ENCODE data around the gene BCL2L1. TPM values are rescaled to one million over a fixed set of nuclear protein-coding genes. Genes with fewer than 3 reads are reported as not detected.
A peak's percentile ranks its signal among the peaks of the same experiment; 100 is the strongest.

Gene BCL2L1
- total RNA-seq, 2 experiments from 2014 or later, result 64.2 to 88.8 TPM

DNA sequence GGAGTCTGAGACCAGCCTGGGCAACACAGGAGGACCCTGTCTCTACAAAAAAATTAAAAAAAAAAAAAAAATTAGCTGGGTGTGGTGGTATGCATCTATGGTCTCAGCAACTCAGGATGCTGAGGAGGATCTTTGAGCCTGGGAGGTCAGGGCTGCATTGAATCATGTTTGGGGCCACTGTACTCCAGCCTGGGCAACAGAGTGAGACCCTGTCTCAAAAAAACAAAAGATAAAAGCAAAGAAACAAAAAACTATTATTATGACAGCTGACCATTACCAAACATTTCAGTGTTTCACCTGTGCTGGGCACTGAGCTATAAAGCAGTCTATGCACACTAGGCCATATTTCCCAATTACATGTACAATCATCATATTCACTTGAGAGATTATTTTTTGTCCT is 49.2 kb downstream of the BCL2L1 start:
- Histone ChIP-seq H4K20me1 (ENCODE audit: insufficient read depth, low read length) (no peaks in the 10 kb centered on the region), H3K79me2 (ENCODE audit: insufficient read depth, low read depth, low read length) (peaks cover 22% of the 10 kb centered on the region; the same call in 1 of the 2 replicates), H2AFZ (ENCODE audit: low read length) (no peak overlapping the region), H3K4me3 (ENCODE audit: low read depth, low read length, poor library complexity, severe bottlenecking) (no peak overlapping the region), H3K9me3 (ENCODE audit: low read length) (no peaks in the 10 kb centered on the region), H3K4me1 (ENCODE audit: insufficient read depth, low read length, poor library complexity, severe bottlenecking) (peaks cover 57% of the 10 kb centered on the region), H3K4me2 (ENCODE audit: low read length) (peak overlapping the region; percentile 88), H3K9me2 (ENCODE audit: insufficient read depth, low read length) (no peaks in the 10 kb centered on the region), H3K36me3 (ENCODE audit: insufficient read depth, low read length) (peaks cover 50% of the 10 kb centered on the region), H3K27ac (ENCODE audit: low read depth, low read length, poor library complexity, severe bottlenecking) (peak overlapping the region; percentile 81)
- TF ChIP-seq, protein P1, sequence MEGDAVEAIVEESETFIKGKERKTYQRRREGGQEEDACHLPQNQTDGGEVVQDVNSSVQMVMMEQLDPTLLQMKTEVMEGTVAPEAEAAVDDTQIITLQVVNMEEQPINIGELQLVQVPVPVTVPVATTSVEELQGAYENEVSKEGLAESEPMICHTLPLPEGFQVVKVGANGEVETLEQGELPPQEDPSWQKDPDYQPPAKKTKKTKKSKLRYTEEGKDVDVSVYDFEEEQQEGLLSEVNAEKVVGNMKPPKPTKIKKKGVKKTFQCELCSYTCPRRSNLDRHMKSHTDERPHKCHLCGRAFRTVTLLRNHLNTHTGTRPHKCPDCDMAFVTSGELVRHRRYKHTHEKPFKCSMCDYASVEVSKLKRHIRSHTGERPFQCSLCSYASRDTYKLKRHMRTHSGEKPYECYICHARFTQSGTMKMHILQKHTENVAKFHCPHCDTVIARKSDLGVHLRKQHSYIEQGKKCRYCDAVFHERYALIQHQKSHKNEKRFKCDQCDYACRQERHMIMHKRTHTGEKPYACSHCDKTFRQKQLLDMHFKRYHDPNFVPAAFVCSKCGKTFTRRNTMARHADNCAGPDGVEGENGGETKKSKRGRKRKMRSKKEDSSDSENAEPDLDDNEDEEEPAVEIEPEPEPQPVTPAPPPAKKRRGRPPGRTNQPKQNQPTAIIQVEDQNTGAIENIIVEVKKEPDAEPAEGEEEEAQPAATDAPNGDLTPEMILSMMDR (conservative IDR thresholded peaks at IDR 0.05; ENCODE audit: low read length), result no peak
- no peak for TF ChIP-seq EZH2phosphoT487 (IDR thresholded peaks at IDR 0.05; ENCODE audit: borderline replicate concordance, low read depth, low read length)
- POLR2A ChIA-PET, result interaction anchor here (0.5 to 4.3 kb wide), 2 partner anchors 12 to 57 kb away, joined by 3 to 34 read pairs; no protein-coding TSS in a partner anchor
- intact Hi-C loops (cut with micrococcal nuclease; ENCODE audit: unreplicated experiment), result no loop called here
- no peak for DNase-seq (ENCODE audit: low spot score)
- CTCF ChIA-PET (ENCODE audit: unreplicated experiment), result interaction anchor here (2.0 kb wide), 1 partner anchor 11 kb away, joined by 6 read pairs; no protein-coding TSS in a partner anchor
- BruUV-seq (replicated peaks), result no TSS peak

DNA sequence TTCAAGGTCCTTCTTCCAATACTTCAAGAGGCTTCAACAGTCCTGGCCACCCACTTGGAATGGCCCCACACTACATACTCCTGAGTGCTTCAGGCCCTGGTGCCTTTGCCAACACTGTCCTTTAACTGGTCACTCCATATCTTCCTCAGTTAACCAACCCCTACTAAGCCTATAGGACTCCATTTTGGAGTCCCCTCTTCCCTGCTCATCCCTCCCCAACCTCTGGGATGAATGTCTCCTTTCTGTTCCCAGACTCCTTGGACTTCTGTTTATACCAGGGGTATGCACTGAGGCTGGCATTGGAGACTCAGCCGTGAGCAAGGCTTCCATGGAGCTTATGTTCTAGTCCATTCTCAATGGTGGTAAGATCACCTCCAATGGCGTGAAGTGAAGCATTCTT is 51.3 kb downstream of the BCL2L1 start:
- BruUV-seq (replicated peaks), result no TSS peak
- TF ChIP-seq, protein P1 (conservative IDR thresholded peaks at IDR 0.05; ENCODE audit: low read length), result no peak
- TF ChIP-seq EZH2phosphoT487 (IDR thresholded peaks at IDR 0.05; ENCODE audit: borderline replicate concordance, low read depth, low read length), result no peak
- intact Hi-C loops (cut with micrococcal nuclease; ENCODE audit: unreplicated experiment), result no loop called here
- no peak overlapping the region for H3K4me3 ChIP-seq (ENCODE audit: low read depth, low read length, poor library complexity, severe bottlenecking)
- POLR2A ChIA-PET, result interaction anchor here (1.1 to 2.2 kb wide), 2 partner anchors 12 to 13 kb away, joined by 4 to 8 read pairs; no protein-coding TSS in a partner anchor
- H3K4me2 ChIP-seq (ENCODE audit: low read length), result no peak overlapping the region
- no peak overlapping the region for H2AFZ ChIP-seq (ENCODE audit: low read length)
- H4K20me1 ChIP-seq (ENCODE audit: insufficient read depth, low read length), result no peaks in the 10 kb centered on the region
- H3K9me2 ChIP-seq (ENCODE audit: insufficient read depth, low read length), result no peaks in the 10 kb centered on the region
- peaks cover 60% of the 10 kb centered on the region for H3K4me1 ChIP-seq (ENCODE audit: insufficient read depth, low read length, poor library complexity, severe bottlenecking)
- peaks cover 11% of the 10 kb centered on the region; the same call in 1 of the 2 replicates for H3K79me2 ChIP-seq (ENCODE audit: insufficient read depth, low read depth, low read length)
- CTCF ChIA-PET (ENCODE audit: unreplicated experiment), result no interaction called here
- peaks cover 51% of the 10 kb centered on the region for H3K36me3 ChIP-seq (ENCODE audit: insufficient read depth, low read length)
- H3K27ac ChIP-seq (ENCODE audit: low read depth, low read length, poor library complexity, severe bottlenecking), result no peak overlapping the region
- DNase-seq (ENCODE audit: low spot score), result no peak
- H3K9me3 ChIP-seq (ENCODE audit: low read length), result no peaks in the 10 kb centered on the region

DNA sequence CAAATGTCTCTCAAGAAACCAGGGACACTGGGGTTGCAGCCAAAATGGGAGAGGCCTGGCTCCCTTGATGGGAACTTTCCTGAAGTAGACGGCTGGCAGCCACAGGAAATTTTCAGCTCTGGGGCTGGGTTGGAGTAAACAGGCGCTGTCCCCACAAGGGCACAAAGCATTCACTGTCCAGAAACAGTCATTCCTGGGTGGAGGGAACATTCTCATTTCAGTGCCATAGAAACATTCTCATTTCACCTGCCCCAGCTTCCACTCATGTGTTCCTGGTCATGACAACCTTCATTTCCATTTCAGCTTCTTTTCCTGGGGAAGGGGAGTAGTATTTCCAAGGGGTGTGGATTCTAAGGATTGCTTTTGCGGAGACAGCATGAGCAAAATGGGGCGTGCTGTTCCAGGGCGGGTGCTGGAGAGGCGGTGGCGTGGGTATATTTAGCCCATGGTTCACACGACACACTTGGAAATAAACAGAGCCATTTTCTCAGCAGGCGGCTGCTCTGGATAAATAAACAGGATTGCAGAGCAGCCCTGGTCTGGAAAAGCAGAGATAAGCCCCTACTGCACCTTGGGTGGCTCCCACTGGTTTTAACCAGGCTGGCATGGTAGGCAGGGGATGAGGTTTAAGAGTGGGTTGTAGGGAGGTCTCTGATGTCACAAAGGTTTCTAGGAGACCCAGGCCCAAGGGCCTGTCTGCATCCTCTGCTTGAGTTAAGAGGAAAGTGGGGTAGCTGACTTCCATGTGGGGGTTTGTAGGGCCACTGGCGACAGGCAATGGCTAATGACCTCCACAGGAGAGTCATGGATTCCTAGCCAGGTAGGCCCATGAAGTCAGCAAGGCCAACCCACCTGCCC is 52.1 kb downstream of the BCL2L1 start:
- Histone ChIP-seq H3K9me2 (ENCODE audit: insufficient read depth, low read length) (no peaks in the 10 kb centered on the region), H3K9me3 (ENCODE audit: low read length) (no peaks in the 10 kb centered on the region), H3K36me3 (ENCODE audit: insufficient read depth, low read length) (peaks cover 55% of the 10 kb centered on the region), H3K4me1 (ENCODE audit: insufficient read depth, low read length, poor library complexity, severe bottlenecking) (peaks cover 54% of the 10 kb centered on the region), H3K4me3 (ENCODE audit: low read depth, low read length, poor library complexity, severe bottlenecking) (no peak overlapping the region), H3K27ac (ENCODE audit: low read depth, low read length, poor library complexity, severe bottlenecking) (no peak overlapping the region), H3K4me2 (ENCODE audit: low read length) (no peak overlapping the region), H3K79me2 (ENCODE audit: insufficient read depth, low read depth, low read length) (peaks cover 3% of the 10 kb centered on the region; the same call in 1 of the 2 replicates), H4K20me1 (ENCODE audit: insufficient read depth, low read length) (no peaks in the 10 kb centered on the region), H2AFZ (ENCODE audit: low read length) (no peak overlapping the region)
- no peak for DNase-seq (ENCODE audit: low spot score)
- TF ChIP-seq, protein P1 (conservative IDR thresholded peaks at IDR 0.05; ENCODE audit: low read length), result no peak
- BruUV-seq (replicated peaks), result no TSS peak
- intact Hi-C loops (cut with micrococcal nuclease; ENCODE audit: unreplicated experiment), result no loop called here
- POLR2A ChIA-PET, result interaction anchor here (1.1 to 2.2 kb wide), 2 partner anchors 11 to 14 kb away, joined by 4 to 8 read pairs; no protein-coding TSS in a partner anchor
- CTCF ChIA-PET (ENCODE audit: unreplicated experiment), result no interaction called here

Data from OCI-LY7 (cell line).